Measurements from ENCODE around the gene HIVEP3. TPM values are rescaled to one million over a fixed set of nuclear protein-coding genes. Genes with fewer than 3 reads are reported as not detected.

The HIVEP3 gene
- polyA plus RNA-seq, 1 donor (not counting 4 experiments of a cell fraction or from before 2014, with no cell fraction given): 1.1 TPM

DNA sequence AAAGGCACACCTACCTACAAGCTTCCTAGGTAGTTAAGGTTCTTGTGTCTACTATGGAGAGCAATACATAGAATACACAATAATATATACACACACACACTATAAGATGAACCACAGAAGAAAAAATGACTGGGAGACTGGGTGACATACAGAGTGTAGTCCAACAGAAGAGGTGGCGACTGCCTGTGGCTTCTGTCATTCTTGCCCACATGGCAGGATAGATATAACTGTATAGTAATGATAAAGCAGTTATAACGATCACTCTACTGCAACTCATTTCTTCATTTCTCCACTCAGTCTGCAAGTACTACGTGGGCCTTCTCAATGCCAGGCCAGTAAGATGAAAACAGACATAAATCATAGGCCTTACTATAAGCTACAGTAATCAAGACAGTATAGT lies 320.4 kb downstream of the HIVEP3 start:
- FAIRE-seq: no peak
- H3K79me2 ChIP-seq (ENCODE audit: control insufficient read depth, insufficient read depth, low read length): no peaks in the 10 kb centered on the region

DNA sequence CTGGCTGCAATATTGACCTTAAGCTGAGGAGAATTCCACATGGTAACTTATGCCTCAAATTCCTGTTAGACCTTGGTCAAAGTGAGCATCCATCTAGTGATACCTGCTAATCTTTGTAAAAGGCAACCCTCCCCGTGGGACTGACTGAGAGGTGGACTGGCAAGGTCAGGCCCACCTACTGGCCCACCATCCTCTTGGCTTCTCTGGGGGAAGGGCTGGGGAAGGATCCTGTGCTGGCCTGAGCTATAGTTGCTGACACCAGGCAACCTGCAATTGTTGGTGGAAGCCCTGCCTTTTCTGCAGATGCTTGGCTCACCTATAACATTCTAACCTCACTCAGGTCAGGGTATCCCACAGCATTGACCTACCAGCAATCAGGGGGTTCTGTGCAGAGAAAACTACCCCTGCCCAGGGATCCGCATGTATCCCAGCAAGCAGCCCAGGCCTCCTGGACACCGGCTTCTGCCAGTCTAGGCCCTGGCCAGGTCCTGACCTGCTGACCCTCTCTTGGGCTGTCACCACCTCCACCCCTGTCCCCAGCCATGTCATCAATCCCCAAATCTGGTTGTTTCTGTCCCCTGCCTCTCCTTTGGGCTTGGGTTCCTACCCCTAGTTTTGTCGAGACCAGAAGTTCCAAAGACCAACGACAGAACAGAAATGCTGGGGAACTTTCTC lies 326.1 kb downstream of the HIVEP3 start:
- Histone ChIP-seq H3K9me3 (ENCODE audit: control insufficient read depth, low read depth, low read length) (no peaks in the 10 kb centered on the region), H3K27me3 (ENCODE audit: control insufficient read depth, extremely low read depth, insufficient read depth, low read length) (no peaks in the 10 kb centered on the region), H3K27ac (ENCODE audit: control insufficient read depth, insufficient read depth, low read length) (no peak overlapping the region), H3K4me1 (ENCODE audit: control insufficient read depth, extremely low read depth, insufficient read depth, low read length) (no peaks in the 10 kb centered on the region), H2AFZ (ENCODE audit: control insufficient read depth, low read length) (no peak overlapping the region), H3K4me2 (ENCODE audit: control insufficient read depth, extremely low read depth, insufficient read depth, low read depth, low read length) (no peak overlapping the region), H3K36me3 (ENCODE audit: control insufficient read depth in 2 of 2, extremely low read depth in 1 of 2, insufficient read depth in 2 of 2, low read length in 2 of 2) (no peaks in the 10 kb centered on the region), H4K20me1 (ENCODE audit: control insufficient read depth, extremely low read depth, insufficient read depth, low read length) (no peaks in the 10 kb centered on the region), H3K9ac (ENCODE audit: control insufficient read depth, extremely low read depth, insufficient read depth, low read length) (no peak overlapping the region), H3K9me1 (ENCODE audit: control insufficient read depth, extremely low read depth, insufficient read depth, low read length) (no peaks in the 10 kb centered on the region), H3K4me3 (ENCODE audit: control insufficient read depth in 2 of 3, extremely low read depth in 1 of 3, insufficient read depth in 2 of 3, low read depth in 1 of 3, low read length in 3 of 3) (no peak overlapping the region), H3K79me2 (ENCODE audit: control insufficient read depth, insufficient read depth, low read length) (no peaks in the 10 kb centered on the region)
- TF ChIP-seq, protein P1, sequence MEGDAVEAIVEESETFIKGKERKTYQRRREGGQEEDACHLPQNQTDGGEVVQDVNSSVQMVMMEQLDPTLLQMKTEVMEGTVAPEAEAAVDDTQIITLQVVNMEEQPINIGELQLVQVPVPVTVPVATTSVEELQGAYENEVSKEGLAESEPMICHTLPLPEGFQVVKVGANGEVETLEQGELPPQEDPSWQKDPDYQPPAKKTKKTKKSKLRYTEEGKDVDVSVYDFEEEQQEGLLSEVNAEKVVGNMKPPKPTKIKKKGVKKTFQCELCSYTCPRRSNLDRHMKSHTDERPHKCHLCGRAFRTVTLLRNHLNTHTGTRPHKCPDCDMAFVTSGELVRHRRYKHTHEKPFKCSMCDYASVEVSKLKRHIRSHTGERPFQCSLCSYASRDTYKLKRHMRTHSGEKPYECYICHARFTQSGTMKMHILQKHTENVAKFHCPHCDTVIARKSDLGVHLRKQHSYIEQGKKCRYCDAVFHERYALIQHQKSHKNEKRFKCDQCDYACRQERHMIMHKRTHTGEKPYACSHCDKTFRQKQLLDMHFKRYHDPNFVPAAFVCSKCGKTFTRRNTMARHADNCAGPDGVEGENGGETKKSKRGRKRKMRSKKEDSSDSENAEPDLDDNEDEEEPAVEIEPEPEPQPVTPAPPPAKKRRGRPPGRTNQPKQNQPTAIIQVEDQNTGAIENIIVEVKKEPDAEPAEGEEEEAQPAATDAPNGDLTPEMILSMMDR (optimal IDR thresholded peaks at IDR 0.05 in 1 of 3, IDR thresholded peaks at IDR 0.05 in 1 of 3, conservative IDR thresholded peaks at IDR 0.05 in 1 of 3; ENCODE audit: extremely low read depth in 1 of 3, insufficient read depth in 2 of 3, low read length in 3 of 3): no peak
- TF ChIP-seq EZH2 (IDR thresholded peaks at IDR 0.05; ENCODE audit: low read length): no peak
- dilution Hi-C loops (cut with MboI; ENCODE audit: extremely low pct_ligation_motif_present, low sequenced_read_pairs): no loop called here
- DNase-seq (ENCODE audit: low read depth, low spot score): no peak
- FAIRE-seq: no peak

More for the DNA sequence above, 320.4 kb downstream of the HIVEP3 start:
- Histone ChIP-seq H3K9me3 (ENCODE audit: control insufficient read depth, low read depth, low read length) (no peaks in the 10 kb centered on the region), H3K9ac (ENCODE audit: control insufficient read depth, extremely low read depth, insufficient read depth, low read length) (no peak overlapping the region), H3K4me2 (ENCODE audit: control insufficient read depth, extremely low read depth, insufficient read depth, low read depth, low read length) (no peak overlapping the region), H2AFZ (ENCODE audit: control insufficient read depth, low read length) (no peak overlapping the region), H3K27me3 (ENCODE audit: control insufficient read depth, extremely low read depth, insufficient read depth, low read length) (no peaks in the 10 kb centered on the region), H3K27ac (ENCODE audit: control insufficient read depth, insufficient read depth, low read length) (no peak overlapping the region), H3K9me1 (ENCODE audit: control insufficient read depth, extremely low read depth, insufficient read depth, low read length) (no peaks in the 10 kb centered on the region), H3K4me3 (ENCODE audit: control insufficient read depth in 2 of 3, extremely low read depth in 1 of 3, insufficient read depth in 2 of 3, low read depth in 1 of 3, low read length in 3 of 3) (no peak overlapping the region), H3K4me1 (ENCODE audit: control insufficient read depth, extremely low read depth, insufficient read depth, low read length) (no peaks in the 10 kb centered on the region), H4K20me1 (ENCODE audit: control insufficient read depth, extremely low read depth, insufficient read depth, low read length) (no peaks in the 10 kb centered on the region), H3K36me3 (ENCODE audit: control insufficient read depth in 2 of 2, extremely low read depth in 1 of 2, insufficient read depth in 2 of 2, low read length in 2 of 2) (no peaks in the 10 kb centered on the region)
- TF ChIP-seq EZH2 (IDR thresholded peaks at IDR 0.05; ENCODE audit: low read length): no peak
- TF ChIP-seq, protein P1 (optimal IDR thresholded peaks at IDR 0.05 in 1 of 3, IDR thresholded peaks at IDR 0.05 in 1 of 3, conservative IDR thresholded peaks at IDR 0.05 in 1 of 3; ENCODE audit: extremely low read depth in 1 of 3, insufficient read depth in 2 of 3, low read length in 3 of 3): no peak
- dilution Hi-C loops (cut with MboI; ENCODE audit: extremely low pct_ligation_motif_present, low sequenced_read_pairs): no loop called here
- DNase-seq (ENCODE audit: low read depth, low spot score): no peak

Measured in keratinocyte (primary cell).